Measurements from ENCODE around the gene TRPV2.

GRCh38 chr17:16465861-16466338 lies 50.5 kb downstream of the TRPV2 start:
- TF ChIP-seq POLR2AphosphoS5 (IDR thresholded peaks at IDR 0.05) (no peak), POLR2A (IDR thresholded peaks at IDR 0.05) (no peak), CTCF (IDR thresholded peaks at IDR 0.05) (no peak)
